NCI-H82 treated with DMSO at 0.1 percent for 48 hours (cell line): Measurements from ENCODE around the gene MYBPHL.

Experiments
- DNase-seq: peaks from one replicate; lab custom pipeline; 2025; ENCODE audit not compliant: unreplicated experiment; lab: John Stamatoyannopoulos, UW

MYBPHL gene

DNA sequence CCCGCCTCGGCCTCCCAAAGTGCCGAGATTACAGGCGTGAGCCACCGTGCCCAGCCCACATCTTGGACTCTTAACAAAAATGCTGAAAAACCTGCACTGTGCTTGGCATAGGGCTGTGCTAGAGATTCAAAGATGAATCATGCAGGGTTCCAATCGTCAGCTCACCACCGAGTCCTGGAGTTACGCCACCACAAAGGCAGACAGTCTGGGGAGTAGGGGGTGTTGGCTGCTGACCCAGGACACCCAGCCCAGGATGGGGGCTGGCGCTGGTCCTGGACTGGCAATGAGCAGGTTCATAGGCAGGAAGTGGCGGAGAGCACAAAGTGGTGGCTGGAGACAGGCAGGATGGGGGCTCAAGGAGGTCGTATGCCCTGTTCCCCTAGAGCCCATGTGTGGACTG lies 39.8 kb downstream of the MYBPHL start:
- DNase-seq: no peak

DNA sequence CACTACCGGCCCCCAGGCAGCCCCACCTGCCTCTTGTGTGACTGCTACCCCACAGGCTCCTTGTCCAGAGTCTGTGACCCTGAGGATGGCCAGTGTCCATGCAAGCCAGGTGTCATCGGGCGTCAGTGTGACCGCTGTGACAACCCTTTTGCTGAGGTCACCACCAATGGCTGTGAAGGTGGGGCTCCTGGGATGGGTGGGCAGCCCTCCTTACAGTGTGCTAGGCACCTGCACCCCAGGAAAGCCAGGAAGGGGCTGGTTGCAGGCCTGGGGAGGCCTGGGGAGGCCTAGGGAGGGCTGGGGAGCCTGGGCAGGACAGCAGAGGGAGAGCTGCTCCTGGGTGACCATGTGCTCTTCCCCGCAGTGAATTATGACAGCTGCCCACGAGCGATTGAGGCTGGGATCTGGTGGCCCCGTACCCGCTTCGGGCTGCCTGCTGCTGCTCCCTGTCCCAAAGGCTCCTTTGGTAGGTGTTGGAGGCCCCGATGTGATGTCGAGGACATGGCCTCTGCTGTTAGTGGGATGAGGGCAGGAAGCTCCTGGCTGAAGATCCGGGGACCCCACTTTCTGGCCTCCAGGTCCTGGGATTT lies 41.0 kb downstream of the MYBPHL start:
- no peak for DNase-seq

DNA sequence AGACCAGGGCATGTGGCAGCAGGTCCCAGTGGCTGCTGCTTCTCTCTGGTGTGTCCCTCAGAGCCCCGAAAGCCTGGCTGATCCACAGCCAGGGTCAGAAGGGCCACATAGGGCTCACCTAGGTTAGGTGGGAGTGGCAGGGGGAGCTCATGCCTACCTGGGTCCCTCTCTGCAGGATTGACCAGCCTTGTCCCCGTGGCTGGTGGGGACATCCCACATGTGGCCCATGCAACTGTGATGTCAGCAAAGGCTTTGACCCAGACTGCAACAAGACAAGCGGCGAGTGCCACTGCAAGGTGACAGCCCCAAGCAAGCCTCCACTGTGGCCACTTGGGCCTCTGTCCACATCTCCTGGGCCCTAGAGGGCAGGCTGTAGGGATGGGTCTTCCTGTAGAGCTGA lies 41.8 kb downstream of the MYBPHL start:
- DNase-seq: no peak

GRCh38 chr1:109264379-109264755 lies 42.4 kb downstream of the MYBPHL start:
- DNase-seq: no peak

DNA sequence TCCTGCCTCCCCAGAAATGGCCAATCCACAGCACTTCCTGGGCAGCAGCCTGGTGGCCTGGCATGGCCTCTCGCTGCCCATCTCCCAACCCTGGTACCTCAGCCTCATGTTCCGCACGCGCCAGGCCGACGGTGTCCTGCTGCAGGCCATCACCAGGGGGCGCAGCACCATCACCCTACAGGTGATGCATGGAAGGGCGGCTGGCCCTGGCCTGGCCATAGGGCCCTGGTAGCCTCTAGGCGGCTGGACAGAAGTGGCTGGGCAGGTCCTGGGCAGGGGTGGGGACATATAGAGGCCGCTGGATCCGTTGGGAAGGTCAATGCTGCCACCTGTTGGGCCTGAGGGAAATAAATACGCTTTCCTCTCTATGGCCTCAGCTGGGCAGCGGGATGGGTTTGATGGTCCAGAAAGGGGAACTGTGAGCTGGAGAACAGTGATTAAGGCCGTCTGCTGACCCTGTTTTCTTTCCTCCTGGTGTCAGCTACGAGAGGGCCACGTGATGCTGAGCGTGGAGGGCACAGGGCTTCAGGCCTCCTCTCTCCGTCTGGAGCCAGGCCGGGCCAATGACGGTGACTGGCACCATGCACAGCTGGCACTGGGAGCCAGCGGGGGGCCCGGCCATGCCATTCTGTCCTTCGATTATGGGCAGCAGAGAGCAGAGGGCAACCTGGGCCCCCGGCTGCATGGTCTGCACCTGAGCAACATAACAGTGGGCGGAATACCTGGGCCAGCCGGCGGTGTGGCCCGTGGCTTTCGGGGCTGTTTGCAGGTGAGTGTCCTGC lies 43.0 kb downstream of the MYBPHL start:
- no peak for DNase-seq

DNA sequence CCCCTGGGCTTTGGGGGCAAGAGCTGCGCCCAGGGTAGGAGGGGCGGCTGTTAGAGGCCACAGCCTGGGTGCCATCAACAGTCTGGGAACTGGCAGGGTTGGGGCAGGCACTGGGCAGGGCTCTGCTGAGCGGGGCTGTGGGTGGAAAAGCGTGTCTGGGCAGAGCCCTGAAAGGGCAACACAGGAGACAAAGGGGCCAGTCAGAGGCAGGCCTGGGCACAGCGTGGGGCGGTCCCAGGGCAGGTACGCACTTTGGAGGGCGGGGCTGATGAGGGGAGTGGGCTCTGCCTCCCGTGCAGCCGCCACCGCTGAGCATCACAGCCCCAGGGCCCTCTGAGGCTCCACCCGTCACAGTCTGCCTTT lies 43.6 kb downstream of the MYBPHL start:
- DNase-seq: no peak

GRCh38 chr1:109262231-109263055 lies 44.4 kb downstream of the MYBPHL start:
- DNase-seq: no peak

DNA sequence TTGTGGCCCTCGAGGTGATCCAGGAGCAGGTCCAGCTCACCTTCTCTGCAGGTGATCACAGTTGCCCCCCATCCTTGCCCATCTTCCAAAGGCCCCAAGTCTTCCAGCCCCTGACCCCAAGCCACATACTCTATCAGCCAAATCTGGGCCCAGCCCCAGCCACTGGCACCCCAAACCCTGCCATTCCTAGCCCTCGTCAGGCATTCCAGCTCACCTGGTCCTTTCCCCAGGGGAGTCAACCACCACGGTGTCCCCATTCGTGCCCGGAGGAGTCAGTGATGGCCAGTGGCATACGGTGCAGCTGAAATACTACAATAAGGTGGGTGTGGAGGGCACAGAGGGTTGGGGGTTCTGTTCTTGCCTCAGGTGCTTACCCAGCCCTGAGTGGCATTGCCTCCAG lies 45.2 kb downstream of the MYBPHL start:
- DNase-seq: no peak

GRCh38 chr1:109261006-109261405 lies 45.8 kb downstream of the MYBPHL start:
- no peak for DNase-seq

GRCh38 chr1:109259674-109260557 lies 46.9 kb downstream of the MYBPHL start:
- no peak for DNase-seq

GRCh38 chr1:109258481-109259466 lies 48.0 kb downstream of the MYBPHL start:
- DNase-seq: no peak

DNA sequence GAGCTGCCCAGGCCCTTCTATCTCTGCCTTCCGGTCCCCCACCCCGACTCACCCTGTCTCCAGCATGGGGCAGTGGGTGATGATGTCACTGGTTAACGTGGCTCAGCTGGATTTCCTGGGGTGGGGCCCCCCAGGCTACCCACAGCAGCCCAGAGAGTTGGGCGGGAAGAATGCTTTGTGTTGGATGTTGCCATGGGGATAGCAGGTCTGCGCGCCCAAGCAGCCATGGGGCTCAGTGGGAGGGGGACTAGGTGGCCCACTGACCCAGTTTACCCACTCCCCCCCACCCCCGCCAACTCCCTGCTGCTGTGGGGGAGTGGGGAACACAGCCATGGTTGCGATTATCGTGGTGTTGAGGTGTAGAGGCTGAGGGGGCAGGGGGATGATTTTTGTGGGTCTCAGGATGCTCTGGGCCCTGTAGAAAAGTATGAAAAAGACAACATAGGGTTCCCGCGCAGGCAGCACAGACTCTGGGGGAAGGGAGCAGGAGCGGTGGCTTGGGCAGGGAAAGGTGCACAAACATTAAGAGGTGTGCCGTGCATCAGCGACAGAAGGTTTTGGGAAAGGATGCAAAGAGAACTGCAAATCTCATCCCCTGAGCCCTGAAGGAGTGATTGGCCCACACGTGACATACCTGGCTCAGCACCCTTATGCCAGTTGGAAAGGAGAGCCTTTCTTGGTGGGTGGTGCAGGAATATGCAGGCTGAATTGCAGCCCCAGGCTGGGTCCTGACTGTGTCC lies 49.0 kb downstream of the MYBPHL start:
- no peak for DNase-seq

GRCh38 chr1:109256971-109257681 lies 49.7 kb downstream of the MYBPHL start:
- no peak for DNase-seq

GRCh38 chr1:109256085-109256484 lies 50.7 kb downstream of the MYBPHL start:
- no peak for DNase-seq

DNA sequence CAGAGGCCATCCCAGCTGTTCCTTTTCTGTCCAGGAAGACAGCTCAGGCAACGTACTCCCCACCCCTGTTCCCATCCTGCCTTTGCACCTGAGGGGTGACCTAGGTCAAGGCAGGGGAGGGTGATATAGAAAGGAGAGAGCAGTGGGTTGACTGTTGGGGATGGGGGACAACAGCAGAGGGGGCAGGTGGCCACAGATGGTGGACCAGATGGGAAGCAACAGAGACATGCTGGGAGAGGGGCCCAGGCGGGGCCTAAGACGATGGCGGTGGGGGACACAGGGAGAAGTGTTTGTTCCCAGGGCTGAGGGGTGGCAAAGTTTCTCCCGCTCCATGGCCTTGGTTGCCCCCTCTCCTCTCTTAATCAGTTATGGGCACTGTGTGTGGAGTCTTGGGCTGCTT lies 51.1 kb downstream of the MYBPHL start:
- DNase-seq: peak; percentile 43

DNA sequence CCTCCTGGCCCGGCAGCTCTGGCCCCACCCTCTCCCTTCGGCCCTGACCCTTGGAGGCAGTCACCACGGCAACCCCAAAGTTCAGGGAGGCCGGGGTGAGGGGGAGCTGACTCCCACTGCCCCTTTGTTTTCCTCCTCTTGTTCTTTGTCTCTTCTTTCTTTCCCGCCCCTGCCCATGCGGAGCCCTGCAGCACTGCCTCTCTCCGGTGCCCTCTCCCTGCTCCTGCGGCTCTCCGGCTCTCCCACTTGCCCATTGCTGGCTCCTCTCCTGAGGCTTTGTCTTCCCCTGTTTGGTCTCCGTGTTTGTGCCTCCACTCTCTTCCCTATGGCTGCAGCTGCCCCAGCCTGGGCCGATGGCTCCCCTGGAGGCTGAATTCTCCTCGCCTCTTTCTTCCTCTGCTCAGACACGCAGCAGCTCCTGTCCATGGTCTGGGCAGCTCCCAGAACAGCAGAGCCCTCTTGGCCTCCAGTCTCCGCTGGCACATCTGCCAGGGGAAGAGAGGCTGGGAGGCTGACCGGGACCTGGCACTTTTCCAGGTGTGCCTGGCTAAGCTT lies 51.6 kb downstream of the MYBPHL start:
- DNase-seq: no peak

DNA sequence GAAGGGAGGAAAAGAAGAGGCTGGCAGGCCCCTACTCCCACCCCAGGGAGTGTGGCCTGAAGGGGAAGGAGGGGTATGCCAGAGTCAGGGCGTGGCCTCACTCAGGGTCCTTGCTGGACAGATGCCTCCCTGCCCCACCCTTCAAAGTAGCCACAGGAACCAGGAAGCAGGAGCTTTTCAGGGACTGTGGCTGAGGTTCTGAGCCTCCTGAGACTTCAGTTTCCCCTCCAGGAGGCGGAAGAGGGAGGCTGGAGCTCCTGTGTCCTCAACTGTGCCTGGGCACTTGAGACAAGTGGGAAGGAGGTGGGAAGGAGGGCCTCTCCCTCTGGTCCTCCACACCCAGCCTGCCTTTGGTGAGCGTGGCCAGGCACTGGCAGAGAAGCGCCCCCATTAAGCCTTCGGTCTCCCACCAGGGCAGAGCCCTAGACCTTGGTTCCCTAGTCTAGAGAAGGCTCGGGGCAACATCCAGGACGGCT lies 52.2 kb downstream of the MYBPHL start:
- DNase-seq: no peak
